WTC11 (cell line): ENCODE measurements around the gene WDR7. TPM values are rescaled to one million over a fixed set of nuclear protein-coding genes. Genes with fewer than 3 reads are reported as not detected.

Source experiments
- ATAC-seq: fragments of 200-7000 bp; cut with Tn5 transposase; 2 replicates; pipeline ENCODE4 v1.10.0; 2021; ENCODE audit warnings: mild to moderate bottlenecking, moderate library complexity
- CTCF ChIA-PET: fragments of 300-600 bp; sonication (Branson Sonifier 250); formaldehyde crosslinking; loops from one replicate; lab custom pipeline; 2021; ENCODE audit warnings: antibody characterized with exemption; lab: Charles Lee
- POLR2A ChIA-PET: fragments of 350-600 bp; sonication (Branson Sonifier 250); formaldehyde crosslinking; loops from one replicate; lab custom pipeline; 2021; ENCODE audit warnings: antibody characterized with exemption; lab: Charles Lee
- DNase-seq: peaks from one replicate; pipeline ENCODE4 v3.0.0; 2021; ENCODE audit warnings: low spot score
- H3K27ac Mint-ChIP-seq: 2 replicates; pipeline ENCODE4 v1.8.0; 2021; ENCODE audit warnings: mixed read lengths
- H3K27me3 Mint-ChIP-seq: 2 replicates; pipeline ENCODE4 v1.8.0; 2021; ENCODE audit warnings: low read depth, mild to moderate bottlenecking, moderate library complexity, mixed read lengths
- H3K36me3 Mint-ChIP-seq: 2 replicates; pipeline ENCODE4 v1.8.0; 2021; ENCODE audit warnings: mixed read lengths
- H3K4me1 Mint-ChIP-seq: 2 replicates; pipeline ENCODE4 v1.8.0; 2022; ENCODE audit warnings: mixed read lengths
- H3K4me3 Mint-ChIP-seq: 2 replicates; pipeline ENCODE4 v1.8.0; 2021; ENCODE audit warnings: mild to moderate bottlenecking, moderate library complexity, mixed read lengths
- H3K9me3 Mint-ChIP-seq: 2 replicates; pipeline ENCODE4 v1.8.0; 2021; ENCODE audit warnings: mixed read lengths
- ESRRA ChIP-seq: sonication (generic); formaldehyde crosslinking; IDR thresholded peaks from 2 replicates; pipeline ENCODE4 v1.8.1; 2022; ENCODE audit warnings: mild to moderate bottlenecking, missing genetic modification reagents, borderline replicate concordance
- IRF2 ChIP-seq: sonication (generic); formaldehyde crosslinking; IDR thresholded peaks from 2 replicates; pipeline ENCODE4 v1.8.0; 2022; ENCODE audit warnings: low read depth, missing genetic modification reagents, borderline replicate concordance
- JAZF1 ChIP-seq: fragments of 250-450 bp; sonication (Bioruptor Pico); IDR thresholded peaks from 2 replicates; pipeline ENCODE4 v1.9.0; 2021; ENCODE audit warnings: moderate library complexity, mild to moderate bottlenecking, inconsistent platforms
- NFATC4 ChIP-seq: fragments of 250-450 bp; sonication (Bioruptor Pico); IDR thresholded peaks from 2 replicates; pipeline ENCODE4 v1.9.0; 2021; ENCODE audit warnings: mild to moderate bottlenecking
- SMAD4 ChIP-seq: sonication (generic); formaldehyde crosslinking; IDR thresholded peaks from 2 replicates; pipeline ENCODE4 v1.8.0; 2022; ENCODE audit warnings: mild to moderate bottlenecking, missing genetic modification reagents
- SOX15 ChIP-seq: fragments of 250-450 bp; sonication (Bioruptor Pico); IDR thresholded peaks from 2 replicates; pipeline ENCODE4 v1.9.0; 2021; ENCODE audit warnings: mild to moderate bottlenecking
- TEAD1 ChIP-seq: sonication (generic); formaldehyde crosslinking; IDR thresholded peaks from 2 replicates; pipeline ENCODE4 v1.8.0; 2022; ENCODE audit warnings: mild to moderate bottlenecking, missing genetic modification reagents
- TEAD4 ChIP-seq: sonication (generic); formaldehyde crosslinking; IDR thresholded peaks from 2 replicates; pipeline ENCODE4 v1.8.0; 2022; ENCODE audit warnings: mild to moderate bottlenecking, missing genetic modification reagents
- ZBTB21 ChIP-seq: sonication (generic); formaldehyde crosslinking; IDR thresholded peaks from 2 replicates; pipeline ENCODE4 v1.8.1; 2023; ENCODE audit warnings: mild to moderate bottlenecking, missing genetic modification reagents, borderline replicate concordance
- total RNA-seq: library from RNA; stranded (reverse); gene quantifications from 3 replicates; pipeline ENCODE4 v1.2.3, GENCODE V29; 2021
- TF ChIP-seq, protein P1 (sequence below): sonication (generic); formaldehyde crosslinking; IDR thresholded peaks from 2 replicates; pipeline ENCODE4 v1.8.0; 2023; ENCODE audit warnings: missing genetic modification reagents, mild to moderate bottlenecking, borderline replicate concordance
- TF ChIP-seq, protein P2 (sequence below): fragments of 250-450 bp; sonication (Bioruptor Pico); IDR thresholded peaks from 2 replicates; pipeline ENCODE4 v1.8.0; 2021; ENCODE audit warnings: mild to moderate bottlenecking
- TF ChIP-seq, protein P3 (sequence below): sonication (generic); formaldehyde crosslinking; IDR thresholded peaks from 2 replicates; pipeline ENCODE4 v1.8.1; 2023; ENCODE audit warnings: mild to moderate bottlenecking, missing genetic modification reagents, moderate library complexity
- TF ChIP-seq, protein P4 (sequence below): sonication (generic); formaldehyde crosslinking; IDR thresholded peaks from 2 replicates; pipeline ENCODE4 v1.8.1; 2022; ENCODE audit warnings: low read depth, mild to moderate bottlenecking, moderate library complexity, missing genetic modification reagents, borderline replicate concordance
- TF ChIP-seq, protein P5 (sequence below): fragments of 250-450 bp; sonication (Bioruptor Pico); IDR thresholded peaks from 2 replicates; pipeline ENCODE4 v1.9.0; 2021; ENCODE audit warnings: mild to moderate bottlenecking
- TF ChIP-seq, protein P6 (sequence below): sonication (generic); formaldehyde crosslinking; IDR thresholded peaks from 2 replicates; pipeline ENCODE4 v1.8.1; 2022; ENCODE audit warnings: low read depth, missing genetic modification reagents, borderline replicate concordance

WDR7 gene
- total RNA-seq, 1 experiment from 2014 or later = 12.2 TPM

DNA sequence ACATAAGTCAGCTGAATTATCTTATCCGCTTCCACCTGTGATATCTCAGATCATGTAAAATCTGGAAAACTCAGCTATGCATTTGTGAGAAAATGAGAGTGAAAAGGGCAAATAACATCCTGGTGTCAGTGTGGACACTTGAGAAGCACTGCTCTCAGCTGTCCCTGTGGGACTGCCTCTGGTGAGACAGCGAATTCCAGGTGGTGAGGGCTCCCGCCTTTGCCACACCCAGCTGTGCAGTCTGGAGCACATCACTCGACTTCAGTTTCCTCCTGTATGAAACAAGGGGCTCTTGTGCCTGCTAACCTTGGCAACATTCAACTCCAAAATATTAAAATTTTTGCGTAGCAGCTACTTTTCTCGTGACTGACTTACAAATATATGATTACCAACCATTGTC lies 300.9 kb downstream of the WDR7 start:
- H3K27ac Mint-ChIP-seq = no peak overlapping the region
- TF ChIP-seq, protein P1, sequence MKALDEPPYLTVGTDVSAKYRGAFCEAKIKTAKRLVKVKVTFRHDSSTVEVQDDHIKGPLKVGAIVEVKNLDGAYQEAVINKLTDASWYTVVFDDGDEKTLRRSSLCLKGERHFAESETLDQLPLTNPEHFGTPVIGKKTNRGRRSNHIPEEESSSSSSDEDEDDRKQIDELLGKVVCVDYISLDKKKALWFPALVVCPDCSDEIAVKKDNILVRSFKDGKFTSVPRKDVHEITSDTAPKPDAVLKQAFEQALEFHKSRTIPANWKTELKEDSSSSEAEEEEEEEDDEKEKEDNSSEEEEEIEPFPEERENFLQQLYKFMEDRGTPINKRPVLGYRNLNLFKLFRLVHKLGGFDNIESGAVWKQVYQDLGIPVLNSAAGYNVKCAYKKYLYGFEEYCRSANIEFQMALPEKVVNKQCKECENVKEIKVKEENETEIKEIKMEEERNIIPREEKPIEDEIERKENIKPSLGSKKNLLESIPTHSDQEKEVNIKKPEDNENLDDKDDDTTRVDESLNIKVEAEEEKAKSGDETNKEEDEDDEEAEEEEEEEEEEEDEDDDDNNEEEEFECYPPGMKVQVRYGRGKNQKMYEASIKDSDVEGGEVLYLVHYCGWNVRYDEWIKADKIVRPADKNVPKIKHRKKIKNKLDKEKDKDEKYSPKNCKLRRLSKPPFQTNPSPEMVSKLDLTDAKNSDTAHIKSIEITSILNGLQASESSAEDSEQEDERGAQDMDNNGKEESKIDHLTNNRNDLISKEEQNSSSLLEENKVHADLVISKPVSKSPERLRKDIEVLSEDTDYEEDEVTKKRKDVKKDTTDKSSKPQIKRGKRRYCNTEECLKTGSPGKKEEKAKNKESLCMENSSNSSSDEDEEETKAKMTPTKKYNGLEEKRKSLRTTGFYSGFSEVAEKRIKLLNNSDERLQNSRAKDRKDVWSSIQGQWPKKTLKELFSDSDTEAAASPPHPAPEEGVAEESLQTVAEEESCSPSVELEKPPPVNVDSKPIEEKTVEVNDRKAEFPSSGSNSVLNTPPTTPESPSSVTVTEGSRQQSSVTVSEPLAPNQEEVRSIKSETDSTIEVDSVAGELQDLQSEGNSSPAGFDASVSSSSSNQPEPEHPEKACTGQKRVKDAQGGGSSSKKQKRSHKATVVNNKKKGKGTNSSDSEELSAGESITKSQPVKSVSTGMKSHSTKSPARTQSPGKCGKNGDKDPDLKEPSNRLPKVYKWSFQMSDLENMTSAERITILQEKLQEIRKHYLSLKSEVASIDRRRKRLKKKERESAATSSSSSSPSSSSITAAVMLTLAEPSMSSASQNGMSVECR (CRISPR knock-in tag) = no peak
- TF ChIP-seq, all 79 proteins: peak for 0
- POLR2A ChIA-PET = no interaction called here
- Mint-ChIP-seq H3K4me1 (peaks cover 2% of the 10 kb centered on the region; the same call in 1 of the 2 replicates), H3K36me3 (no peaks in the 10 kb centered on the region), H3K9me3 (no peaks in the 10 kb centered on the region), H3K4me3 (no peak overlapping the region), H3K27me3 (no peaks in the 10 kb centered on the region)
- CTCF ChIA-PET = interaction anchor here (1.0 kb wide), 1 partner anchor 56 kb away, joined by 3 read pairs; no protein-coding TSS in a partner anchor
- ATAC-seq = peak; percentile 32; the same call in 1 of the 2 replicates
- no peak for DNase-seq

DNA sequence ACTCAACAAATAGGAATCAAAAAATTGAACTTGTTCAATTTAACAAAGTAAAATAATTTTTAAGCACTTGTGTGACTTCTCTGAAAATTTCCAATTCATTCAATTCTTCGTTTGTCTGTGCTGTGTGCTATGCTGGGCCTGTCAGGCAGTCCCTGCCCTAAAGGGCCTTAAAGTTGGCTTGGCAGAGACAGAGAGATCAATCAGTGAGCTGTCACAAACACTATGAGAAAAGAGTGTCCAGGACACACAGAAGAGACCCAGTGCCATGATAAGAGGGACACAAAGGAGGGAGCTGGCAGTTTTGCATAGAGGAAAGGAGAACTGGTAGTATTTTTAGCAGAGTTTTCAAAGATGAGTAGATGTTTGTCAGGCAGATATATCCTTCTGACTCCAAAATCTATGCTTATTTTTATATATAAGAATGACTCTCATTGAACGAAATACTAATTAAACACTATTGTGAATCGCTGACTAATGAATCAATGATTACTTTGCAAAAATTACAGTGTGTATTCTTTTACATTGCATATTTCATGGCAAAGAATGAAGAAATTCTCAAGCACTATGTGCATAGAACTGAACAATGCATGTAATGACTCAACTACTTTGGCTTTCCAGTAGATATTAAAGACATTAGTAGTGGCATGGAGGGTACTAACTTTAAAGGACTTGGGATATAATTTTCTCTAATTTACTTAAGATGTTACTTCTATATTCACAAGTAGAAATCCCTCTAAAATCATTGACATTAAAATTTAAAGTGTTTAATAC lies 302.5 kb downstream of the WDR7 start:
- no peaks in the 10 kb centered on the region for H3K27me3 Mint-ChIP-seq
- no peaks in the 10 kb centered on the region for H3K36me3 Mint-ChIP-seq
- ATAC-seq (no peak), DNase-seq (no peak)
- POLR2A ChIA-PET = no interaction called here
- H3K27ac Mint-ChIP-seq = no peak overlapping the region
- H3K4me1 Mint-ChIP-seq = peaks cover 4% of the 10 kb centered on the region
- CTCF ChIA-PET = interaction anchor here (0.6 to 1.5 kb wide), 2 partner anchors 42 to 71 kb away, joined by 4 read pairs; no protein-coding TSS in a partner anchor
- TF ChIP-seq, protein P2, sequence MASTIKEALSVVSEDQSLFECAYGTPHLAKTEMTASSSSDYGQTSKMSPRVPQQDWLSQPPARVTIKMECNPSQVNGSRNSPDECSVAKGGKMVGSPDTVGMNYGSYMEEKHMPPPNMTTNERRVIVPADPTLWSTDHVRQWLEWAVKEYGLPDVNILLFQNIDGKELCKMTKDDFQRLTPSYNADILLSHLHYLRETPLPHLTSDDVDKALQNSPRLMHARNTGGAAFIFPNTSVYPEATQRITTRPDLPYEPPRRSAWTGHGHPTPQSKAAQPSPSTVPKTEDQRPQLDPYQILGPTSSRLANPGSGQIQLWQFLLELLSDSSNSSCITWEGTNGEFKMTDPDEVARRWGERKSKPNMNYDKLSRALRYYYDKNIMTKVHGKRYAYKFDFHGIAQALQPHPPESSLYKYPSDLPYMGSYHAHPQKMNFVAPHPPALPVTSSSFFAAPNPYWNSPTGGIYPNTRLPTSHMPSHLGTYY = no peak
- TF ChIP-seq SOX15 (CRISPR knock-in tag) (no peak), IRF2 (CRISPR knock-in tag) (no peak), ZBTB21 (CRISPR knock-in tag) (no peak), SMAD4 (CRISPR knock-in tag) (no peak), ESRRA (CRISPR knock-in tag) (no peak), JAZF1 (CRISPR knock-in tag) (no peak), TEAD1 (CRISPR knock-in tag) (no peak), NFATC4 (no peak), TEAD4 (CRISPR knock-in tag) (no peak)
- TF ChIP-seq, protein P3, sequence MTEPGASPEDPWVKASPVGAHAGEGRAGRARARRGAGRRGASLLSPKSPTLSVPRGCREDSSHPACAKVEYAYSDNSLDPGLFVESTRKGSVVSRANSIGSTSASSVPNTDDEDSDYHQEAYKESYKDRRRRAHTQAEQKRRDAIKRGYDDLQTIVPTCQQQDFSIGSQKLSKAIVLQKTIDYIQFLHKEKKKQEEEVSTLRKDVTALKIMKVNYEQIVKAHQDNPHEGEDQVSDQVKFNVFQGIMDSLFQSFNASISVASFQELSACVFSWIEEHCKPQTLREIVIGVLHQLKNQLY (CRISPR knock-in tag) = no peak
- TF ChIP-seq, protein P4, sequence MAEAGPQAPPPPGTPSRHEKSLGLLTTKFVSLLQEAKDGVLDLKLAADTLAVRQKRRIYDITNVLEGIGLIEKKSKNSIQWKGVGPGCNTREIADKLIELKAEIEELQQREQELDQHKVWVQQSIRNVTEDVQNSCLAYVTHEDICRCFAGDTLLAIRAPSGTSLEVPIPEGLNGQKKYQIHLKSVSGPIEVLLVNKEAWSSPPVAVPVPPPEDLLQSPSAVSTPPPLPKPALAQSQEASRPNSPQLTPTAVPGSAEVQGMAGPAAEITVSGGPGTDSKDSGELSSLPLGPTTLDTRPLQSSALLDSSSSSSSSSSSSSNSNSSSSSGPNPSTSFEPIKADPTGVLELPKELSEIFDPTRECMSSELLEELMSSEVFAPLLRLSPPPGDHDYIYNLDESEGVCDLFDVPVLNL (CRISPR knock-in tag) = no peak
- TF ChIP-seq, protein P5, sequence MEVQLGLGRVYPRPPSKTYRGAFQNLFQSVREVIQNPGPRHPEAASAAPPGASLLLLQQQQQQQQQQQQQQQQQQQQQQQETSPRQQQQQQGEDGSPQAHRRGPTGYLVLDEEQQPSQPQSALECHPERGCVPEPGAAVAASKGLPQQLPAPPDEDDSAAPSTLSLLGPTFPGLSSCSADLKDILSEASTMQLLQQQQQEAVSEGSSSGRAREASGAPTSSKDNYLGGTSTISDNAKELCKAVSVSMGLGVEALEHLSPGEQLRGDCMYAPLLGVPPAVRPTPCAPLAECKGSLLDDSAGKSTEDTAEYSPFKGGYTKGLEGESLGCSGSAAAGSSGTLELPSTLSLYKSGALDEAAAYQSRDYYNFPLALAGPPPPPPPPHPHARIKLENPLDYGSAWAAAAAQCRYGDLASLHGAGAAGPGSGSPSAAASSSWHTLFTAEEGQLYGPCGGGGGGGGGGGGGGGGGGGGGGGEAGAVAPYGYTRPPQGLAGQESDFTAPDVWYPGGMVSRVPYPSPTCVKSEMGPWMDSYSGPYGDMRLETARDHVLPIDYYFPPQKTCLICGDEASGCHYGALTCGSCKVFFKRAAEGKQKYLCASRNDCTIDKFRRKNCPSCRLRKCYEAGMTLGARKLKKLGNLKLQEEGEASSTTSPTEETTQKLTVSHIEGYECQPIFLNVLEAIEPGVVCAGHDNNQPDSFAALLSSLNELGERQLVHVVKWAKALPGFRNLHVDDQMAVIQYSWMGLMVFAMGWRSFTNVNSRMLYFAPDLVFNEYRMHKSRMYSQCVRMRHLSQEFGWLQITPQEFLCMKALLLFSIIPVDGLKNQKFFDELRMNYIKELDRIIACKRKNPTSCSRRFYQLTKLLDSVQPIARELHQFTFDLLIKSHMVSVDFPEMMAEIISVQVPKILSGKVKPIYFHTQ (CRISPR knock-in tag) = no peak
- TF ChIP-seq, protein P6, sequence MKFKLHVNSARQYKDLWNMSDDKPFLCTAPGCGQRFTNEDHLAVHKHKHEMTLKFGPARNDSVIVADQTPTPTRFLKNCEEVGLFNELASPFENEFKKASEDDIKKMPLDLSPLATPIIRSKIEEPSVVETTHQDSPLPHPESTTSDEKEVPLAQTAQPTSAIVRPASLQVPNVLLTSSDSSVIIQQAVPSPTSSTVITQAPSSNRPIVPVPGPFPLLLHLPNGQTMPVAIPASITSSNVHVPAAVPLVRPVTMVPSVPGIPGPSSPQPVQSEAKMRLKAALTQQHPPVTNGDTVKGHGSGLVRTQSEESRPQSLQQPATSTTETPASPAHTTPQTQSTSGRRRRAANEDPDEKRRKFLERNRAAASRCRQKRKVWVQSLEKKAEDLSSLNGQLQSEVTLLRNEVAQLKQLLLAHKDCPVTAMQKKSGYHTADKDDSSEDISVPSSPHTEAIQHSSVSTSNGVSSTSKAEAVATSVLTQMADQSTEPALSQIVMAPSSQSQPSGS (CRISPR knock-in tag) = no peak
- no peaks in the 10 kb centered on the region for H3K9me3 Mint-ChIP-seq
- no peak overlapping the region for H3K4me3 Mint-ChIP-seq
